K562 (cell line): ENCODE results near the gene MMP28. TPM values are rescaled to one million over a fixed set of nuclear protein-coding genes. Genes with fewer than 3 reads are reported as not detected.

ENCODE experiments used
- ATF7 ChIP-seq: fragments of 450-650 bp; IDR thresholded peaks from 2 replicates; pipeline ENCODE4 v1.7.1; 2014; ENCODE audit warnings: mild to moderate bottlenecking, moderate library complexity
- BRD9 ChIP-seq: fragments of 450-650 bp; IDR thresholded peaks from 2 replicates; pipeline ENCODE4 v1.6.1; 2018; ENCODE audit warnings: low read depth; ENCODE audit not compliant: partially characterized antibody
- BRF1 ChIP-seq: IDR thresholded peaks from 3 replicates; pipeline ENCODE4 v1.6.1; 2011; ENCODE audit warnings: borderline replicate concordance, mild to moderate bottlenecking; ENCODE audit not compliant: insufficient read length; ENCODE audit errors: extremely low read depth
- CBX5 ChIP-seq: IDR thresholded peaks from 2 replicates; pipeline ENCODE4 v1.6.1; 2014; ENCODE audit warnings: low read depth, borderline replicate concordance
- ETS2 ChIP-seq: IDR thresholded peaks from 2 replicates; pipeline ENCODE4 v1.6.1; 2016; ENCODE audit warnings: borderline replicate concordance, missing genetic modification characterization, mild to moderate bottlenecking, moderate library complexity, missing compliant biosample characterization; ENCODE audit not compliant: poor library complexity, severe bottlenecking
- GTF2E2 ChIP-seq: fragments of 200-800 bp; sonication (Bioruptor generic); IDR thresholded peaks from 2 replicates; pipeline ENCODE4 v1.6.1; 2016; ENCODE audit warnings: missing genetic modification characterization, missing compliant biosample characterization
- HDGF ChIP-seq: fragments of 450-650 bp; IDR thresholded peaks from 2 replicates; pipeline ENCODE4 v1.6.1; 2016
- KLF10 ChIP-seq: fragments of 250-450 bp; sonication (Bioruptor Pico); IDR thresholded peaks from 2 replicates; pipeline ENCODE4 v1.6.1; 2021; ENCODE audit warnings: matching md5 sums
- NFE2L1 ChIP-seq: fragments of 450-650 bp; IDR thresholded peaks from 2 replicates; pipeline ENCODE4 v1.6.1; 2016; ENCODE audit warnings: missing genetic modification characterization, low read depth, mild to moderate bottlenecking, missing compliant biosample characterization, moderate library complexity, borderline replicate concordance
- NRF1 ChIP-seq, 2 experiments: fragments of 450-650 bp; IDR thresholded peaks in 1 of 2; conservative IDR thresholded peaks in 1 of 2; 2 replicates each; pipeline ENCODE4 v1.6.1; 2014; ENCODE audit warnings: mild to moderate bottlenecking in 2 of 2
- SMAD1 ChIP-seq: fragments of 150-350 bp; IDR thresholded peaks from 2 replicates; pipeline ENCODE4 v1.6.1; 2014; ENCODE audit warnings: low read length, low read depth; ENCODE audit not compliant: partially characterized antibody
- ZBED1 ChIP-seq: IDR thresholded peaks from 2 replicates; pipeline ENCODE4 v1.6.1; 2014
- ZNF174 ChIP-seq: fragments of 250-450 bp; sonication (Bioruptor Pico); IDR thresholded peaks from 2 replicates; pipeline ENCODE4 v1.4.0; 2020; ENCODE audit warnings: mild to moderate bottlenecking
- ZNF224 ChIP-seq: sonication (generic); formaldehyde crosslinking; IDR thresholded peaks from 2 replicates; pipeline ENCODE4 v1.8.0; 2022; ENCODE audit warnings: mild to moderate bottlenecking, missing genetic modification reagents
- ZNF57 ChIP-seq: fragments of 450-650 bp; formaldehyde crosslinking; IDR thresholded peaks from 2 replicates; pipeline ENCODE4 v1.4.0; 2020; ENCODE audit warnings: mild to moderate bottlenecking, moderate library complexity
- polyA plus RNA-seq, 8 experiments: library from polyadenylated mRNA; depleted of rRNA in 4 of 8; stranded (reverse) in 5 of 8; unstranded in 3 of 8; fragments of >200 nt; fragmentation: Nextera tagmentation in 2 of 8; fragmentation: Illumina TruSeq in 1 of 8; extraction: Ambion mirVana in 2 of 8; extraction: Trizol in 1 of 8; gene quantifications; 2 replicates each; pipeline versions ENCODE4 v1.2.1 to v1.2.3, GENCODE V29; 2011 to 2014; ENCODE audit warnings: inconsistent platforms in 1 of 8, missing spikeins in 1 of 8
- total RNA-seq, 7 experiments: library from RNA; depleted of rRNA in 6 of 7; stranded (reverse); fragments of >200 nt in 6 of 7; fragmentation: Illumina TruSeq in 2 of 7; extraction: Trizol in 2 of 7; gene quantifications; 2 replicates each; pipeline versions ENCODE4 v1.2.1 to v1.2.3, GENCODE V29; 2011 to 2021; ENCODE audit warnings: low replicate concordance in 1 of 7
- TF ChIP-seq, protein P1 (sequence below): fragments of 450-650 bp; formaldehyde crosslinking; conservative IDR thresholded peaks from 2 replicates; pipeline ENCODE4 v1.4.0; 2022; ENCODE audit warnings: mild to moderate bottlenecking, missing genetic modification characterization
- TF ChIP-seq, protein P2 (sequence below): fragments of 250-450 bp; sonication (Bioruptor Pico); IDR thresholded peaks from 2 replicates; pipeline ENCODE4 v1.5.0; 2020; ENCODE audit warnings: mild to moderate bottlenecking, borderline replicate concordance
- TF ChIP-seq, protein P3 (sequence below): fragments of 250-450 bp; sonication (Bioruptor Pico); IDR thresholded peaks from 2 replicates; pipeline ENCODE4 v1.5.0; 2021; ENCODE audit warnings: mild to moderate bottlenecking, borderline replicate concordance
- TF ChIP-seq, protein P4 (sequence below): IDR thresholded peaks from 2 replicates; pipeline ENCODE4 v1.6.1; 2011; ENCODE audit warnings: borderline replicate concordance, low read depth, mild to moderate bottlenecking, moderate library complexity, low read length; ENCODE audit not compliant: insufficient read depth, poor library complexity, severe bottlenecking

MMP28 gene
- total and polyA plus RNA-seq, 9 of the 15 experiments (the other 6 are each of a cell fraction or from before 2014, with no cell fraction given) = not detected

DNA sequence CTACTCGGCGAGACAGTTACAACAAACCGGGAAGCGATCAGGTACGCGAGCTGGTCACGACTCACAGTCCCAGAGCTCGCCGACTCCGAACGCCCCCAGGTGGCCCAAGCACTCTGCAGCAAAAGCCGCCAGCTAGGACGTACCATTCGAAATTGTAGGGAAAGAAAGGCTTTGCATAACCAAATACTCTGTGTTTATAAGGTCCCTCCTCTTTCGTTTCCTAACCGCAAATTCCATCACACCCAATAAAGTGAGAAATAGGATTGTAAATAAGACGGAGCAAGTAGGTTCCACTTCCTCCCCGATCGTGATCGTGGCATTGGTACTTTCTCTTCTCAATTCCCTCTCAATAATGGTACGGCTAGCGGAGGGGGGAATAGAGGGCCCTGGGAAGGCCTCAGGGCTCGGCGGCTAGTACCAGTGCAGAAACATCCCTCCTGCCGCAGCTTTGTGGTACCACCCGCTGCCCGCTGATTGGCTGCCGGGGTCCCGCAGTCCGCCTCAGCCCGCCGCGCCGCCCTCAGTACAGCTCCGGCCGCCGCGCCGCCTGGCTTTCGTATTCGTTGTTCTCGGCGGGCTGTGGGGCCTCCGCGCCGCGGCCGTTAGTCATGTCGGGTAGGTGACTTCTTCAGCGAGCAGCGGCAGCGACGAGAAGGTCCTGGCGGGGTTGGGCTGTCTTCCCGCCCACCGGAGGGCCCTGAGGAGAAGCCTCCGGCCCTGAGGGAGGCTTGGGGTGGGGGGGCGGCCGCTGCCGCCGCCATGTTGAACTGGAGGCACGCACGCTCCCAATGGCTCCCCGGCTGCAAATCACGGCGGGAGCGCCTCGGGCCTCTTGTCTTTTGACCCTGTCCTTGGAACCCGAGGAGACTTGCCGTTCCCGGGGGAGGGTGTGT, 13.8 kb upstream of the MMP28 start, which contains the start of gene TAF15 (continued):
- TF ChIP-seq, protein P1, sequence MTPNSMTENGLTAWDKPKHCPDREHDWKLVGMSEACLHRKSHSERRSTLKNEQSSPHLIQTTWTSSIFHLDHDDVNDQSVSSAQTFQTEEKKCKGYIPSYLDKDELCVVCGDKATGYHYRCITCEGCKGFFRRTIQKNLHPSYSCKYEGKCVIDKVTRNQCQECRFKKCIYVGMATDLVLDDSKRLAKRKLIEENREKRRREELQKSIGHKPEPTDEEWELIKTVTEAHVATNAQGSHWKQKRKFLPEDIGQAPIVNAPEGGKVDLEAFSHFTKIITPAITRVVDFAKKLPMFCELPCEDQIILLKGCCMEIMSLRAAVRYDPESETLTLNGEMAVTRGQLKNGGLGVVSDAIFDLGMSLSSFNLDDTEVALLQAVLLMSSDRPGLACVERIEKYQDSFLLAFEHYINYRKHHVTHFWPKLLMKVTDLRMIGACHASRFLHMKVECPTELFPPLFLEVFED = peak; percentile 64; the same call in 1 of the 2 replicates
- TF ChIP-seq, protein P2, sequence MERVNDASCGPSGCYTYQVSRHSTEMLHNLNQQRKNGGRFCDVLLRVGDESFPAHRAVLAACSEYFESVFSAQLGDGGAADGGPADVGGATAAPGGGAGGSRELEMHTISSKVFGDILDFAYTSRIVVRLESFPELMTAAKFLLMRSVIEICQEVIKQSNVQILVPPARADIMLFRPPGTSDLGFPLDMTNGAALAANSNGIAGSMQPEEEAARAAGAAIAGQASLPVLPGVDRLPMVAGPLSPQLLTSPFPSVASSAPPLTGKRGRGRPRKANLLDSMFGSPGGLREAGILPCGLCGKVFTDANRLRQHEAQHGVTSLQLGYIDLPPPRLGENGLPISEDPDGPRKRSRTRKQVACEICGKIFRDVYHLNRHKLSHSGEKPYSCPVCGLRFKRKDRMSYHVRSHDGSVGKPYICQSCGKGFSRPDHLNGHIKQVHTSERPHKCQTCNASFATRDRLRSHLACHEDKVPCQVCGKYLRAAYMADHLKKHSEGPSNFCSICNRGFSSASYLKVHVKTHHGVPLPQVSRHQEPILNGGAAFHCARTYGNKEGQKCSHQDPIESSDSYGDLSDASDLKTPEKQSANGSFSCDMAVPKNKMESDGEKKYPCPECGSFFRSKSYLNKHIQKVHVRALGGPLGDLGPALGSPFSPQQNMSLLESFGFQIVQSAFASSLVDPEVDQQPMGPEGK (CRISPR knock-in tag) = no peak
- TF ChIP-seq, protein P3, sequence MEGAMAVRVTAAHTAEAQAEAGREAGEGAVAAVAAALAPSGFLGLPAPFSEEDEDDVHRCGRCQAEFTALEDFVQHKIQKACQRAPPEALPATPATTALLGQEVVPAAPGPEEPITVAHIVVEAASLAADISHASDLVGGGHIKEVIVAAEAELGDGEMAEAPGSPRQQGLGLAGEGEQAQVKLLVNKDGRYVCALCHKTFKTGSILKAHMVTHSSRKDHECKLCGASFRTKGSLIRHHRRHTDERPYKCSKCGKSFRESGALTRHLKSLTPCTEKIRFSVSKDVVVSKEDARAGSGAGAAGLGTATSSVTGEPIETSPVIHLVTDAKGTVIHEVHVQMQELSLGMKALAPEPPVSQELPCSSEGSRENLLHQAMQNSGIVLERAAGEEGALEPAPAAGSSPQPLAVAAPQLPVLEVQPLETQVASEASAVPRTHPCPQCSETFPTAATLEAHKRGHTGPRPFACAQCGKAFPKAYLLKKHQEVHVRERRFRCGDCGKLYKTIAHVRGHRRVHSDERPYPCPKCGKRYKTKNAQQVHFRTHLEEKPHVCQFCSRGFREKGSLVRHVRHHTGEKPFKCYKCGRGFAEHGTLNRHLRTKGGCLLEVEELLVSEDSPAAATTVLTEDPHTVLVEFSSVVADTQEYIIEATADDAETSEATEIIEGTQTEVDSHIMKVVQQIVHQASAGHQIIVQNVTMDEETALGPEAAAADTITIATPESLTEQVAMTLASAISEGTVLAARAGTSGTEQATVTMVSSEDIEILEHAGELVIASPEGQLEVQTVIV (CRISPR knock-in tag) = no peak
- peak; percentile 68 for TF ChIP-seq SMAD1
- TF ChIP-seq NFE2L1 (tag) = no peak
- TF ChIP-seq CBX5 = no peak
- TF ChIP-seq BRF1 = no peak
- 0 out of 2 replicates have a peak, but pooled peaks have one; percentile 34 for TF ChIP-seq ZNF57 (CRISPR knock-in tag)
- TF ChIP-seq GTF2E2 = peak; percentile 91
- peak; percentile 100 for TF ChIP-seq ATF7
- TF ChIP-seq ZNF174 (CRISPR knock-in tag) = no peak
- no peak for TF ChIP-seq ETS2 (tag)
- no peak for TF ChIP-seq ZNF224
- TF ChIP-seq NRF1 (conservative IDR thresholded peaks at IDR 0.05 in 1 of 2, IDR thresholded peaks at IDR 0.05 in 1 of 2) = peak in 1 of 2 experiments; percentile 52; a peak in 3 of 4 replicates
- TF ChIP-seq, protein P4, sequence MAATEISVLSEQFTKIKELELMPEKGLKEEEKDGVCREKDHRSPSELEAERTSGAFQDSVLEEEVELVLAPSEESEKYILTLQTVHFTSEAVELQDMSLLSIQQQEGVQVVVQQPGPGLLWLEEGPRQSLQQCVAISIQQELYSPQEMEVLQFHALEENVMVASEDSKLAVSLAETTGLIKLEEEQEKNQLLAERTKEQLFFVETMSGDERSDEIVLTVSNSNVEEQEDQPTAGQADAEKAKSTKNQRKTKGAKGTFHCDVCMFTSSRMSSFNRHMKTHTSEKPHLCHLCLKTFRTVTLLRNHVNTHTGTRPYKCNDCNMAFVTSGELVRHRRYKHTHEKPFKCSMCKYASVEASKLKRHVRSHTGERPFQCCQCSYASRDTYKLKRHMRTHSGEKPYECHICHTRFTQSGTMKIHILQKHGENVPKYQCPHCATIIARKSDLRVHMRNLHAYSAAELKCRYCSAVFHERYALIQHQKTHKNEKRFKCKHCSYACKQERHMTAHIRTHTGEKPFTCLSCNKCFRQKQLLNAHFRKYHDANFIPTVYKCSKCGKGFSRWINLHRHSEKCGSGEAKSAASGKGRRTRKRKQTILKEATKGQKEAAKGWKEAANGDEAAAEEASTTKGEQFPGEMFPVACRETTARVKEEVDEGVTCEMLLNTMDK = peak; percentile 81
- TF ChIP-seq ZBED1 = peak; percentile 31; the same call in 1 of the 2 replicates
- no peak for TF ChIP-seq KLF10 (CRISPR knock-in tag)
- peak; percentile 24 for TF ChIP-seq BRD9
- TF ChIP-seq HDGF = no peak
